IMR-90 (cell line): ENCODE data around the gene KDM1A. TPM values are rescaled to one million over a fixed set of nuclear protein-coding genes. Genes with fewer than 3 reads are reported as not detected.

Experiments
- ATAC-seq: fragments of 200-7000 bp; cut with Tn5 transposase; 2 replicates; pipeline ENCODE4 v1.9.1; 2020; ENCODE audit warnings: low read depth, mild to moderate bottlenecking, moderate library complexity
- BruUV-seq: library from RNA; stranded (reverse); fragments of 400-500 nt; replicated peaks from 2 replicates; lab custom pipeline; 2021; lab: Mats Ljungman, UMichigan
- CTCF ChIA-PET: fragments of 300-600 bp; formaldehyde crosslinking; extraction: SDS; loops from one replicate; lab custom pipeline; 2021; ENCODE audit warnings: antibody characterized with exemption; lab: Yijun Ruan, JAX
- POLR2A ChIA-PET: fragments of 300-600 bp; sonication (Branson Sonifier 250); formaldehyde crosslinking; loops from one replicate; lab custom pipeline; 2022; ENCODE audit warnings: antibody characterized with exemption; ENCODE audit not compliant: unreplicated experiment; lab: Charles Lee
- DNase-seq: peaks from one replicate; pipeline ENCODE4 v3.0.0; 2013
- H2AFZ ChIP-seq: replicated peaks from 2 replicates; pipeline ENCODE3; 2013; ENCODE audit warnings: low read length, mild to moderate bottlenecking; ENCODE audit not compliant: poor library complexity
- H2AK5ac ChIP-seq: 2 replicates; pipeline ENCODE4 v1.6.1; 2013; ENCODE audit warnings: low read depth, low read length, inconsistent platforms
- H2AK9ac ChIP-seq: replicated peaks from 2 replicates; pipeline ENCODE3; 2013; ENCODE audit warnings: mild to moderate bottlenecking, low read depth, low read length, moderate library complexity; ENCODE audit not compliant: poor library complexity
- H2BK120ac ChIP-seq: 2 replicates; pipeline ENCODE4 v1.6.1; 2013; ENCODE audit warnings: low read depth, low read length, inconsistent platforms
- H2BK15ac ChIP-seq: 3 replicates; pipeline ENCODE4 v1.6.1; 2013; ENCODE audit warnings: low read depth, low read length, inconsistent platforms
- H2BK20ac ChIP-seq: 2 replicates; pipeline ENCODE4 v1.6.1; 2013; ENCODE audit warnings: low read depth, mild to moderate bottlenecking, inconsistent platforms, low read length, moderate library complexity
- H2BK5ac ChIP-seq: 2 replicates; pipeline ENCODE4 v1.6.1; 2013; ENCODE audit warnings: mild to moderate bottlenecking, low read depth, low read length, inconsistent platforms; ENCODE audit not compliant: poor library complexity, severe bottlenecking
- H3K14ac ChIP-seq: replicated peaks from 2 replicates; pipeline ENCODE4 v1.6.1; 2013; ENCODE audit warnings: low read depth, low read length, inconsistent platforms
- H3K18ac ChIP-seq: 2 replicates; pipeline ENCODE4 v1.6.1; 2013; ENCODE audit warnings: low read depth, low read length, control low read depth
- H3K23ac ChIP-seq: 2 replicates; pipeline ENCODE4 v1.6.1; 2013; ENCODE audit warnings: low read depth, low read length, inconsistent platforms
- H3K27ac ChIP-seq: 2 replicates; pipeline ENCODE4 v1.5.1; 2013; ENCODE audit warnings: mild to moderate bottlenecking, control low read depth, low read length; ENCODE audit not compliant: insufficient read depth
- H3K27me3 ChIP-seq: 2 replicates; pipeline ENCODE4 v1.6.1; 2013; ENCODE audit warnings: low read length; ENCODE audit not compliant: control insufficient read depth, insufficient read depth
- H3K36me3 ChIP-seq: 2 replicates; pipeline ENCODE4 v1.6.1; 2013; ENCODE audit warnings: low read length, mixed read lengths; ENCODE audit not compliant: control insufficient read depth, insufficient read depth
- H3K4ac ChIP-seq: 2 replicates; pipeline ENCODE4 v1.6.1; 2013; ENCODE audit warnings: low read depth, low read length, inconsistent platforms
- H3K4me1 ChIP-seq: 2 replicates; pipeline ENCODE4 v1.6.1; 2013; ENCODE audit warnings: low read length, mixed read lengths; ENCODE audit not compliant: control insufficient read depth, insufficient read depth
- H3K4me2 ChIP-seq: 2 replicates; pipeline ENCODE4 v1.6.1; 2013; ENCODE audit warnings: low read depth, mild to moderate bottlenecking, control low read depth, low read length, moderate library complexity
- H3K4me3 ChIP-seq: 2 replicates; pipeline ENCODE4 v1.5.1; 2013; ENCODE audit warnings: low read depth, mild to moderate bottlenecking, control low read depth, low read length, moderate library complexity; ENCODE audit not compliant: insufficient read depth
- H3K56ac ChIP-seq: 2 replicates; pipeline ENCODE4 v1.6.1; 2013; ENCODE audit warnings: low read length, inconsistent platforms; ENCODE audit not compliant: insufficient read depth; ENCODE audit errors: extremely low read depth
- H3K79me1 ChIP-seq, 2 experiments: 2 replicates each; pipeline ENCODE4 v1.6.1; 2013; ENCODE audit warnings: low read length in 2 of 2, inconsistent platforms in 1 of 2, low read depth in 1 of 2
- H3K9ac ChIP-seq: 2 replicates; pipeline ENCODE4 v1.6.1; 2013; ENCODE audit warnings: low read depth, low read length, control low read depth
- H3K9me1 ChIP-seq: 2 replicates; pipeline ENCODE4 v1.6.1; 2013; ENCODE audit warnings: low read length, inconsistent platforms; ENCODE audit not compliant: insufficient read depth
- H3K9me3 ChIP-seq: 2 replicates; pipeline ENCODE4 v1.6.1; 2013; ENCODE audit warnings: low read length; ENCODE audit not compliant: control insufficient read depth, insufficient read depth
- H4K20me1 ChIP-seq: 2 replicates; pipeline ENCODE4 v1.6.1; 2013; ENCODE audit warnings: low read length, inconsistent platforms; ENCODE audit not compliant: insufficient read depth
- H4K5ac ChIP-seq: 2 replicates; pipeline ENCODE4 v1.6.1; 2013; ENCODE audit warnings: mild to moderate bottlenecking, low read depth, low read length, control low read depth
- H4K8ac ChIP-seq, 2 experiments: 2 replicates each; pipeline ENCODE4 v1.6.1; 2013; ENCODE audit warnings: low read depth in 2 of 2, low read length in 2 of 2, control low read depth in 1 of 2, inconsistent platforms in 1 of 2
- H4K91ac ChIP-seq: 2 replicates; pipeline ENCODE4 v1.6.1; 2013; ENCODE audit warnings: low read depth, low read length, inconsistent platforms; ENCODE audit not compliant: insufficient read depth
- CEBPB ChIP-seq: IDR thresholded peaks from 2 replicates; pipeline ENCODE4 v1.6.1; 2012; ENCODE audit warnings: low read depth, low read length, improper control_type of control experiment
- FOS ChIP-seq: fragments of 150-350 bp; IDR thresholded peaks from 2 replicates; pipeline ENCODE4 v1.6.1; 2016; ENCODE audit warnings: low read depth, low read length
- MXI1 ChIP-seq: IDR thresholded peaks from 2 replicates; pipeline ENCODE4 v1.6.1; 2012; ENCODE audit warnings: low read depth, mild to moderate bottlenecking, low read length, moderate library complexity, borderline replicate concordance
- POLR2A ChIP-seq: IDR thresholded peaks from 2 replicates; pipeline ENCODE4 v1.6.1; 2012; ENCODE audit warnings: mild to moderate bottlenecking, low read depth, low read length
- WGBS, 2 experiments: methylation state at CpG; one replicate each; pipeline versions ENCODE4 v1.1.5 to v1.1.7; 2013; ENCODE audit warnings: missing lambda C conversion rate in 2 of 2; ENCODE audit not compliant: insufficient read length in 1 of 2; ENCODE audit errors: extremely low coverage in 2 of 2; 5-methylcytosine and 5-hydroxymethylcytosine counted together
- dilution Hi-C: fragments of 300-500 bp; cut with HindIII; formaldehyde crosslinking; loops from one replicate; pipeline ENCODE4 v1.14.3; 2018; ENCODE audit warnings: low sequenced_read_pairs; ENCODE audit not compliant: unreplicated experiment
- in situ Hi-C: fragments of 300-500 bp; cut with MboI; formaldehyde crosslinking; loops from 3 replicates; pipeline ENCODE4 v1.14.3; 2019; ENCODE audit warnings: low sequenced_read_pairs, inconsistent platforms, mixed read lengths
- intact Hi-C: fragments of 100-400 bp; cut with micrococcal nuclease; formaldehyde crosslinking; loops from 2 replicates; pipeline ENCODE4 v1.10.0; 2022
- polyA plus RNA-seq, 3 experiments: library from polyadenylated mRNA; depleted of rRNA; stranded (reverse); fragments of >200 nt; gene quantifications; 2 replicates each; pipeline ENCODE4 v1.2.3, GENCODE V29; 2012; ENCODE audit warnings: low replicate concordance in 1 of 3
- total RNA-seq: library from RNA; depleted of rRNA; stranded (reverse); fragments of >200 nt; gene quantifications from 2 replicates; pipeline ENCODE4 v1.2.3, GENCODE V29; 2012

KDM1A gene
- total and polyA plus RNA-seq, 2 of the 4 experiments (the other 2 are of a cell fraction): 58.7 to 104 TPM

DNA sequence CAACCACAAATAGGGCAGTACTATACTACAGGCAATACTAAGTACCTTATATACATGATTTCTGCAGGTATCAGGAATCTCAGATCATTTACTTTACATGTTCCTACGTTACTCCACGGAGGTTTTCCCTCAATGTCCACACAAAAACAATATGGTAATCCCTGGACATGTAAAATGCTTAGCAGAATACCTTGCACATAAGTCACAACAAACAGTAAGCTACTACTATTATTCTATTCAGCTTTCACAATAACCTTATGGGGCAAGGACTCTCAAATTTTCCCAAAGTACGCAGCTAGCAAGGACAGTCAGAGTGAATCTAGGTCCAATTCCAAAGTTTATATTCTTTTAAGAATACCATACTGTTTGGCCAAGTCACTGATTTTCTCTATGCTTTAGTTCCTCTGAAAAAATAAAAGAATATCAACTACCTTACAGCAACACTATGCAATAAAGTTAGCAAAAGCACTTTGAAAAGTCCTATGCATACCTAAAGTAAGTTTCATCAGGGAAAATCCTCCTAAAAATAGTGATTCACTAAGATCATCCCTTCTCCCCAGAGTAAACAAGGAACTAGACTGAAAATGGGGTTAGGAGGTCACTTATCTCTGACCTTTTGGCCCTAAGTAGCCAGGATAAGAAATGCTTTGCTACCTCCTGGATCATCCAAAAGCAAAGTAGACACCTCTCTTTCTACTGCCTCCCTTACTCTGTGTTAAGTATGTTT lies 82.0 kb downstream of the KDM1A start:
- 0 out of 4 replicates have a peak overlapping the region, but pooled peaks of 1 of the 2 experiments have one; percentile 22 for H4K8ac ChIP-seq
- no peak overlapping the region for H2AK9ac ChIP-seq
- H2AFZ ChIP-seq: no peak overlapping the region
- H2AK5ac ChIP-seq: no peak overlapping the region
- peak overlapping the region; percentile 31; the same call in 1 of the 2 replicates for H2BK120ac ChIP-seq
- intact Hi-C loops (loop anchor here (1.0 to 5.0 kb wide), 3 partner anchors 23 to 171 kb away; no protein-coding TSS in a partner anchor), dilution Hi-C loops (no loop called here), in situ Hi-C loops (no loop called here)
- H3K14ac ChIP-seq: peak overlapping the region; percentile 40; the same call in 1 of the 2 replicates
- WGBS, 2 experiments: 80% methylated on average over 2 of the region's 3 CpGs; no CpG with 5 or more reads in 1 of the 2 experiments
- no peak overlapping the region for H3K9ac ChIP-seq
- H4K91ac ChIP-seq: no peak overlapping the region
- no peaks in the 10 kb centered on the region for H3K27me3 ChIP-seq
- peak overlapping the region; percentile 26; the same call in 1 of the 2 replicates for H3K4me2 ChIP-seq
- 0 out of 3 replicates have a peak overlapping the region, but pooled peaks have one; percentile 26 for H2BK15ac ChIP-seq
- ChIA-PET CTCF (interaction anchor here (0.6 to 1.4 kb wide), 2 partner anchors 62 to 80 kb away, joined by 3 read pairs; no protein-coding TSS in a partner anchor), POLR2A (no interaction called here)
- no TSS peak for BruUV-seq
- TF ChIP-seq MXI1 (no peak), FOS (peak; percentile 48; the same call in 1 of the 2 replicates), CEBPB (peak; percentile 52), POLR2A (0 out of 2 replicates have a peak, but pooled peaks have one; percentile 20)
- peaks cover 17 to 77% of the 10 kb centered on the region in 2 experiments for H3K79me1 ChIP-seq
- no peak overlapping the region for H3K56ac ChIP-seq
- H2BK5ac ChIP-seq: peak overlapping the region; percentile 70
- no peak overlapping the region for H3K23ac ChIP-seq
- peaks cover 18% of the 10 kb centered on the region for H3K4me1 ChIP-seq
- peaks cover 3% of the 10 kb centered on the region for H3K36me3 ChIP-seq
- peak; percentile 65 for DNase-seq
- H3K4me3 ChIP-seq: no peak overlapping the region
- peak overlapping the region; percentile 35; the same call in 1 of the 2 replicates for H2BK20ac ChIP-seq
- H3K9me3 ChIP-seq: no peaks in the 10 kb centered on the region
- H3K18ac ChIP-seq: no peak overlapping the region
- H4K20me1 ChIP-seq: peaks cover 59% of the 10 kb centered on the region
- H3K4ac ChIP-seq: peak overlapping the region; percentile 32; the same call in 1 of the 2 replicates
- H3K9me1 ChIP-seq: peaks cover 7% of the 10 kb centered on the region
- ATAC-seq: peak; percentile 9; the same call in 1 of the 2 replicates
- no peak overlapping the region for H4K5ac ChIP-seq
- no peak overlapping the region for H3K27ac ChIP-seq
